Measurements from ENCODE around the gene DOC2B. TPM values are rescaled to one million over a fixed set of nuclear protein-coding genes. Genes with fewer than 3 reads are reported as not detected.

The DOC2B gene
- total and polyA plus RNA-seq, 2 of the 8 experiments (the other 6 are each of a cell fraction or from before 2014, with no cell fraction given) = 1.3 to 3.3 TPM

- no peaks in the 10 kb centered on the region for H3K36me3 ChIP-seq (ENCODE audit: control insufficient read depth in 2 of 4, insufficient read depth in 4 of 4, low read length in 3 of 4)
- H3K23ac ChIP-seq (ENCODE audit: insufficient read length) = no peak overlapping the region
- peak overlapping the region; percentile 94; the same call in 1 of the 2 replicates for H4K8ac ChIP-seq (ENCODE audit: extremely low read depth, insufficient read depth, low read length)
- DNase-seq (ENCODE audit: low read depth in 1 of 2, low spot score in 2 of 2) = peak in 1 of 2 experiments; percentile 70
- no peak overlapping the region for H4K91ac ChIP-seq (replicated peaks; ENCODE audit: insufficient read length, low read length)
- 7% methylated on average over 29 of the region's 112 CpGs; no CpG with 5 or more reads in 1 of the 2 experiments for WGBS, 2 experiments (ENCODE audit: extremely low coverage in 1 of 2, insufficient coverage in 1 of 2, insufficient read length in 1 of 2, insufficient replicate concordance in 2 of 2, low coverage in 1 of 2, low lambda C conversion rate in 2 of 2, missing lambda C conversion rate in 1 of 2)
- no peaks in the 10 kb centered on the region for H3K9me3 ChIP-seq (ENCODE audit: insufficient read depth in 2 of 2, low read depth in 1 of 2, low read length in 1 of 2)
- no peak overlapping the region for H2BK5ac ChIP-seq (ENCODE audit: low read depth, low read length)
- no peak overlapping the region for H3K9ac ChIP-seq (replicated peaks in 1 of 4; ENCODE audit: extremely low read depth in 1 of 4, low read depth in 3 of 4, low read length in 3 of 4)
- ChIA-PET CTCF (ENCODE audit: partially characterized antibody) (interaction anchor here (1.0 to 1.5 kb wide), 3 partner anchors 16 to 79 kb away, joined by 3 to 4 read pairs (median 3); no protein-coding TSS in a partner anchor), POLR2A (ENCODE audit: partially characterized antibody) (interaction anchor here (1.7 kb wide), 1 partner anchor 19 kb away, joined by 6 read pairs; no protein-coding TSS in a partner anchor)
- H3K4me3 ChIP-seq (ENCODE audit: extremely low read depth in 1 of 4, insufficient read depth in 2 of 4, low read depth in 3 of 4, low read length in 4 of 4) = peak overlapping the region; percentile 30 to 73 (median 45)
- H3K79me2 ChIP-seq (ENCODE audit: control insufficient read depth in 1 of 2, insufficient read depth in 2 of 2, low read length in 2 of 2) = no peaks in the 10 kb centered on the region
- no peak overlapping the region for H2AK5ac ChIP-seq (ENCODE audit: low read depth, low read length)
- no peaks in the 10 kb centered on the region for H3K79me1 ChIP-seq (ENCODE audit: low read depth, low read length)
- no peak overlapping the region for H4K5ac ChIP-seq (ENCODE audit: insufficient read length, low read depth, low read length)
- no peak overlapping the region for H2BK12ac ChIP-seq (ENCODE audit: low read depth, low read length)
- no peak overlapping the region for H2BK120ac ChIP-seq (replicated peaks; ENCODE audit: low read depth, low read length)
- FAIRE-seq = no peak
- H2AFZ ChIP-seq (ENCODE audit: low read length) = no peak overlapping the region; the same call in 1 of the 2 replicates
- peaks cover 9% of the 10 kb centered on the region; the same call in 1 of the 2 replicates for H3K23me2 ChIP-seq (ENCODE audit: low read depth, low read length)
- H3K27ac ChIP-seq (ENCODE audit: low read depth, low read length) = no peak overlapping the region
- no peak overlapping the region for H2BK20ac ChIP-seq (ENCODE audit: low read length)
- H3K56ac ChIP-seq (replicated peaks; ENCODE audit: insufficient read length, low read depth, low read length) = no peak overlapping the region
- no peaks in the 10 kb centered on the region for H4K20me1 ChIP-seq (replicated peaks in 1 of 2; ENCODE audit: control insufficient read depth in 1 of 2, insufficient read depth in 2 of 2, low read length in 2 of 2)
- H3K27me3 ChIP-seq (replicated peaks in 1 of 4; ENCODE audit: control insufficient read depth in 3 of 4, extremely low read depth in 1 of 4, insufficient read depth in 3 of 4, low read length in 3 of 4) = peaks cover 19 to 62% (median 42%) of the 10 kb centered on the region in 4 experiments
- H3K4me1 ChIP-seq (replicated peaks in 1 of 4; ENCODE audit: control insufficient read depth in 3 of 4, insufficient read depth in 4 of 4, low read length in 3 of 4) = peaks cover 0 to 15% (median 10%) of the 10 kb centered on the region in 4 experiments; a peak in 6 of 7 replicates
- H3K4ac ChIP-seq (replicated peaks; ENCODE audit: insufficient read length, low read depth, low read length) = no peak overlapping the region
- peak overlapping the region; percentile 68 to 79 for H3K4me2 ChIP-seq (ENCODE audit: insufficient read depth in 1 of 2, low read depth in 2 of 2, low read length in 2 of 2)
- no peak overlapping the region for H2BK15ac ChIP-seq (ENCODE audit: low read length)
- no peak overlapping the region for H3K18ac ChIP-seq (ENCODE audit: extremely low read depth, low read length)
- H3K14ac ChIP-seq (ENCODE audit: insufficient read length) = no peak overlapping the region
- TF ChIP-seq HDAC6 (IDR thresholded peaks at IDR 0.05; ENCODE audit: low read depth, low read length) (no peak), RAD21 (IDR thresholded peaks at IDR 0.05 in 1 of 2, conservative IDR thresholded peaks at IDR 0.05 in 1 of 2; ENCODE audit: low read depth in 2 of 2, low read length in 2 of 2) (no peak), JUND (IDR thresholded peaks at IDR 0.05; ENCODE audit: low read length) (no peak), RXRA (IDR thresholded peaks at IDR 0.05; ENCODE audit: insufficient read depth, low read depth, low read length) (no peak), FOSL1 (IDR thresholded peaks at IDR 0.05; ENCODE audit: insufficient read depth, low read depth, low read length) (no peak), EGR1 (IDR thresholded peaks at IDR 0.05; ENCODE audit: borderline replicate concordance, low read depth, low read length) (no peak), KDM4A (IDR thresholded peaks at IDR 0.05; ENCODE audit: low read depth, low read length, severe bottlenecking) (peak; percentile 58), TAF7 (optimal IDR thresholded peaks at IDR 0.05; ENCODE audit: borderline replicate concordance, low read depth, low read length) (no peak), SP1 (IDR thresholded peaks at IDR 0.05; ENCODE audit: low read depth, low read length) (no peak), RBBP5 (IDR thresholded peaks at IDR 0.05; ENCODE audit: borderline replicate concordance, low read depth, low read length) (peak; percentile 39; the same call in 1 of the 2 replicates), TAF1 (IDR thresholded peaks at IDR 0.05; ENCODE audit: low read depth, low read length) (no peak)
Observed at GRCh38 chr17:180381-181244, 837 bp downstream of the DOC2B start.

Data from H1 (cell line).